Heart right ventricle (tissue), 16 donors: ENCODE data around the gene PTPRN2. TPM values are rescaled to one million over a fixed set of nuclear protein-coding genes. Genes with fewer than 3 reads are reported as not detected.
"Not testable (repeated sequence)": the region's sequence is repeated elsewhere in the genome, so short reads cannot be mapped to it uniquely, and the experiment has no call there.

Experiments
- ATAC-seq, 8 donors: fragments of 200-7000 bp; cut with Tn5 transposase; one replicate each; pipeline ENCODE4 v1.9.1; 2020; ENCODE audit warnings: mild to moderate bottlenecking in 8 of 8, moderate library complexity in 8 of 8, moderate number of reproducible peaks in 1 of 8
- DNase-seq, 2 donors: peaks; one replicate each; pipeline ENCODE4 v3.0.0-alpha.2; 2020
- H3K27ac ChIP-seq, 10 donors: fragments of 200-600 bp; sonication (generic) in 2 of 10; one replicate each; pipeline versions ENCODE4 v1.5.0 to v1.8.0; 2020 to 2022; ENCODE audit warnings: mild to moderate bottlenecking in 3 of 10
- H3K27me3 ChIP-seq, 7 donors: fragments of 200-600 bp; one replicate each; pipeline ENCODE4 v1.8.0; 2021 to 2022; ENCODE audit warnings: mild to moderate bottlenecking in 2 of 7
- H3K36me3 ChIP-seq, 9 donors: fragments of 200-600 bp; sonication (generic) in 1 of 9; one replicate each; pipeline versions ENCODE4 v1.5.0 to v1.8.0; 2020 to 2022; ENCODE audit warnings: mild to moderate bottlenecking in 2 of 9
- H3K4me1 ChIP-seq, 9 donors: fragments of 200-600 bp; sonication (generic) in 1 of 9; one replicate each; pipeline versions ENCODE4 v1.5.0 to v1.8.0; 2020 to 2022; ENCODE audit warnings: mild to moderate bottlenecking in 4 of 9
- H3K4me3 ChIP-seq, 10 donors: fragments of 200-600 bp; sonication (generic) in 2 of 10; one replicate each; pipeline versions ENCODE4 v1.5.0 to v1.8.0; 2020 to 2022; ENCODE audit warnings: mild to moderate bottlenecking in 7 of 10, moderate library complexity in 2 of 10
- H3K9me3 ChIP-seq, 11 donors: fragments of 200-600 bp in 10 of 11; sonication (generic) in 2 of 11; one replicate each; pipeline versions ENCODE4 v1.5.0 to v1.8.0; 2013 to 2022; ENCODE audit warnings: mild to moderate bottlenecking in 2 of 11, control low read depth in 1 of 11, moderate library complexity in 1 of 11
- WGBS, 2 donors: extraction: QIAGEN DNeasy Blood & Tissue Kit; methylation state at CpG; one replicate each; pipeline ENCODE4 v1.1.7; 2013; ENCODE audit warnings: inconsistent platforms in 1 of 2; 5-methylcytosine and 5-hydroxymethylcytosine counted together
- intact Hi-C, 10 donors: fragments of 100-400 bp; cut with DNase I; formaldehyde crosslinking; loops; one replicate each; pipeline versions ENCODE4 v1.11.1 to v1.14.2; 2022
- polyA plus RNA-seq, 2 donors: library from polyadenylated mRNA; stranded (reverse); fragments of 200-250 nt; gene quantifications; one replicate each; pipeline ENCODE4 v1.2.3, GENCODE V29; 2013
- total RNA-seq, 10 donors: library from RNA; stranded (reverse); fragmentation: NEBNext Ultra II Directional in 3 of 10; extraction: Animal tissue kit (Norgen Biotek cat#: 25700) in 3 of 10; gene quantifications; one replicate each; pipeline versions ENCODE4 v1.2.1 to v1.2.4, GENCODE V29; 2021 to 2023
- TF ChIP-seq, protein P1 (sequence below), 9 donors: fragments of 200-600 bp; sonication (generic) in 2 of 9; IDR thresholded peaks; one replicate each; pipeline versions ENCODE4 v1.5.0 to v1.8.0; 2021 to 2022; ENCODE audit warnings: antibody characterized with exemption in 9 of 9, mild to moderate bottlenecking in 5 of 9, moderate library complexity in 1 of 9
- donor health status: Arrhythmogenic right ventricular cardiomyopathy.
- donor health status: ischemic (EF 13 %, LVEDD 7.1; RV severe dilation, severe dysfunction).
- donor health status: healthy with polysubstance abuse.
- donor health status: DM: no; HTN: yes; CAD: no.
- donor health status: DM: no; HTN: no; CAD: no.
- donor health status: ischemic (EF 25% LVEDD 6.9; RV normal size, moderate dysfunction).
- donor health status: ischemic (EF 25% LVEDD 5.7; RV mildly dilated, moderate dysfunction).
- donor health status: healthy.
- donor health status: DM: yes; HTN: yes; CAD: no.
- donor health status: Ischemic cardiomyopathy.
- donor health status: ischemic (EF 35%, LVEDD 5.7; RV mildly dilated, moderate dysfunction).
- donor health status: nonischemic (EF 11% LVEDD 7.7; RV severe dilation, severe dysfunction).
- donor health status: DM: yes; HTN: yes; CAD: no.
- donor health status: PGD.
- donor health status: ischemic (EF 29% LVEDD 5.4; RV normal size, mild dysfunction).
- donor health status: nonischemic (EF 23%, LVEDD 6.1; RV moderate dilation, normal function).

Gene PTPRN2
- total and polyA plus RNA-seq, 12 donors = 0.82 to 1.8 (median 1.3) TPM

DNA sequence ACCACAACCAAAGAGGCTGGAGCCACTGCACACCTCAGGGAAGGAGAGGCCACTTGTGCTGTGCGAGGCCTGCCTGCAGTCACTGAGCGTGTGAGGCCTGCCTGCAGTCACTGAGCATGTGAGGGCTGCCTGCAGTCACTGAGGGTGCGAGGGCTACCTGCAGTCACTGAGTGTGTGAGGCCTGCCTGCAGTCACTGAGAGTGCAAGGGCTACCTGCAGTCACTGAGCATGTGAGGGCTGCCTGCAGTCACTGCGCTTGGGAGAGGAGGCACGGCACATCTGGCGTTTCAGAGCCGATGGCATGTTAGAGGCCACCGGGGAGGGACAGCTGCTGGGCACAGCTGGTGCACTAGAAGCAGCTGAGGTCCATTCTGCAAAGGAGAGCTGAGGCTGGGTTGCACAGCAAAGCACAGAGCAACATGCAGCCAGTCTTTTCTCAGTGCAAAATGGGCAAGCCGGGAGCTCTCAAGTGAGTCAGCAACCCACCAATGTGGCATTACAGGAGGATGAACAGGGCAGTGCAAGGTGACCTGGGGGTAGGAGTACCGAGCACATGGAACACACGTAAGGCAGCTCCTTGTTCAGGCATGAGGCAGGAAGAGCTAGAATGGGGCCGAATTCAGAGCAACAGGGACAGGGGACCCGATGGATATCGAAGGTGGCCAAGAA lies 540.1 kb downstream of the PTPRN2 start:
- Histone ChIP-seq H3K36me3 (no peaks in the 10 kb centered on the region), H3K4me3 (no peak overlapping the region), H3K4me1 (peaks cover 0 to 5% (median 0%) of the 10 kb centered on the region in 9 donors), H3K27ac (no peak overlapping the region), H3K27me3 (peaks cover 0 to 4% (median 0%) of the 10 kb centered on the region in 7 donors), H3K9me3 (no peaks in the 10 kb centered on the region)
- 84 to 90% methylated on average over 14 of the region's 14 CpGs for WGBS, 2 donors
- TF ChIP-seq, protein P1, sequence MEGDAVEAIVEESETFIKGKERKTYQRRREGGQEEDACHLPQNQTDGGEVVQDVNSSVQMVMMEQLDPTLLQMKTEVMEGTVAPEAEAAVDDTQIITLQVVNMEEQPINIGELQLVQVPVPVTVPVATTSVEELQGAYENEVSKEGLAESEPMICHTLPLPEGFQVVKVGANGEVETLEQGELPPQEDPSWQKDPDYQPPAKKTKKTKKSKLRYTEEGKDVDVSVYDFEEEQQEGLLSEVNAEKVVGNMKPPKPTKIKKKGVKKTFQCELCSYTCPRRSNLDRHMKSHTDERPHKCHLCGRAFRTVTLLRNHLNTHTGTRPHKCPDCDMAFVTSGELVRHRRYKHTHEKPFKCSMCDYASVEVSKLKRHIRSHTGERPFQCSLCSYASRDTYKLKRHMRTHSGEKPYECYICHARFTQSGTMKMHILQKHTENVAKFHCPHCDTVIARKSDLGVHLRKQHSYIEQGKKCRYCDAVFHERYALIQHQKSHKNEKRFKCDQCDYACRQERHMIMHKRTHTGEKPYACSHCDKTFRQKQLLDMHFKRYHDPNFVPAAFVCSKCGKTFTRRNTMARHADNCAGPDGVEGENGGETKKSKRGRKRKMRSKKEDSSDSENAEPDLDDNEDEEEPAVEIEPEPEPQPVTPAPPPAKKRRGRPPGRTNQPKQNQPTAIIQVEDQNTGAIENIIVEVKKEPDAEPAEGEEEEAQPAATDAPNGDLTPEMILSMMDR (IDR thresholded peaks at IDR 0.05) = no peak
- intact Hi-C loops = no loop called here
- no peak for DNase-seq
- no peak for ATAC-seq

DNA sequence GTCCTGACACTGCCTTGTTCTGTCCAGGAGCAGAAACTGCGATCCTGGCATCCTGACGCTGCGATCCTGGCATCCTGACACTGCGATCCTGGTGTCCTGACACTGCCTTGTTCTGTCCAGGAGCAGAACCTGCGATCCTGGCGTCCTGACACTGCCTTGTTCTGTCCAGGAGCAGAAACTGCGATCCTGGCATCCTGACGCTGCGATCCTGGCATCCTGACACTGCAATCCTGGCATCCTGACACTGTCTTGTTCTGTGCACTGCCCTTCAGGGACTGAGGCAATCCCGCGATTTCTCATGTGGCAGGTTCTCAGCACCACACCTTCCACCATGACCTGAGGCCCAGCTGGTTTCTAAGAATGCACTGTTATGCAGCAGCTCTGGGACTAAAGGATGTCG lies 541.4 kb downstream of the PTPRN2 start:
- H3K36me3 ChIP-seq, H3K4me3 ChIP-seq, H3K4me1 ChIP-seq, ATAC-seq, H3K27me3 ChIP-seq, H3K27ac ChIP-seq, intact Hi-C loops, DNase-seq, H3K9me3 ChIP-seq: not testable (repeated sequence)
- 86% methylated on average over 12 of the region's 12 CpGs for WGBS, 2 donors

DNA sequence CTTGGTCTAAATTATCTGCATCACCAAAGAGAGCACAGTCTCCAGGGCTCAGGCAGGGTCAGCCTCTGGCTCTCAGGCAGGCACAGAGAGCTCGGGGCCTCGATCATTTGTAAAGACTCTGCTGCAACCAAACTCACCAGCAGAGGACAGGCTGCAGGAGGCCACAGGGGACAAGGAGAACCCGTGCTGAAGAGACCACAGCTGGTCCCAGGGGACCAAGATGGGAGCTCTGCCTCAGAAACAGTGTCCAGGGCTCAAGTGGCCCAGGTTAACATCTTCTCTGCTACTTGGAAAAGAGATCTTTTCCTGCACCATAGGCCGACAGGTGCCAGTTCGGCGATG lies 543.2 kb downstream of the PTPRN2 start:
- Histone ChIP-seq H3K27me3 (peaks cover 0 to 4% (median 0%) of the 10 kb centered on the region in 7 donors), H3K27ac (no peak overlapping the region), H3K4me1 (no peaks in the 10 kb centered on the region), H3K9me3 (peaks cover 0 to 13% (median 7%) of the 10 kb centered on the region in 11 donors), H3K36me3 (no peaks in the 10 kb centered on the region), H3K4me3 (no peak overlapping the region)
- DNase-seq (no peak), ATAC-seq (no peak)
- TF ChIP-seq, protein P1 (IDR thresholded peaks at IDR 0.05) = no peak
- WGBS, 2 donors = 64 to 68% methylated on average over 6 of the region's 6 CpGs
- intact Hi-C loops = no loop called here

DNA sequence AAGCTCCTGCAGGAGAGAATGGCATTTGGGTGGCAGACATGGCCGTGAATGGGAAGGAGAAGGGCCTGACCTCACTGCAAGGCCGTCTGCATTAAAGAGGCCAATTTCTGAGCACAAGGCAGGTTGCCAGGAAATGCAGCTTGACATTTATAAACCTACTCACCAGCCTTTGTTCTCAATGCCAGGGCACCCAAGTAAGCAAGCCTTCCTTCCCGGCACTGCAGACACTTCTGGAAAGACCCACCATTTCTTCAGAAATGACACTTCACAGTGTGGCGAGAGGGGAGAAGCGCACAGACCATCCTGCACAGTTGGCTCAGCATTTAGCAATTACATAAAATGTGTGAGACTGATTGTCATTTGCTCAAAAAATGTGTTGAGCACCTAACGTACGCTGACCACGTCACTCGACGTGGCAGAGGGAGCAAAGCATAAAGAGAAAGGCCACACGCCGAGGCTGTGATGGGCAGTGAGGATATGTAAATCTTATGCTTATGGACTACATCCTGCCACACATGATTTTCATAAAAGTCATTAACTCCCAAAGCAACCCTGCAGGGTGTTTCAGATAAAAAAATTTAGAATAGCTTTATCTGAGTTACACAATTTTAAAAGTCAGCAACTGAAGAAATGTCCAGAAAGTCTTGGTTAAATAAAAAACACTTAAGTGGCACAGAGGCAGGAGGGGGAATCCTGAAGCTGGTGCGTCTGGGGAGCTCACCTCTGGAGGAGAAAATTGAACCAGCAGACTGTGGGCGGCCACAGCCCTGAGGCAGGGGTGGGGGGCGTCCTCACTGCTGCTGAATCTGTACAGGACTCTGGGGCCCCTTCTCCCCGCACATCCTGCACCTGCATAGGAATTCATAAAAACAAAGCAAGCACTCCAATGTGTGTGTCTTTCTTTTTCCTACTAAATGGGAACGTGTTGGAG lies 543.8 kb downstream of the PTPRN2 start:
- DNase-seq = no peak
- peaks cover 0 to 20% (median 13%) of the 10 kb centered on the region in 11 donors for H3K9me3 ChIP-seq
- no peak overlapping the region for H3K27ac ChIP-seq
- H3K4me1 ChIP-seq = no peaks in the 10 kb centered on the region
- intact Hi-C loops = no loop called here
- ATAC-seq = peak in 2 of 8 donors; percentile 35 to 39
- H3K4me3 ChIP-seq = no peak overlapping the region
- TF ChIP-seq, protein P1 (IDR thresholded peaks at IDR 0.05) = no peak
- H3K36me3 ChIP-seq = no peaks in the 10 kb centered on the region
- H3K27me3 ChIP-seq = peaks cover 0 to 4% (median 0%) of the 10 kb centered on the region in 7 donors
- WGBS, 2 donors = 61 to 66% methylated on average over 17 of the region's 17 CpGs
